Tibial nerve (tissue), 4 donors: ENCODE measurements around the gene SPRYD3.

Experiments used
- CTCF ChIP-seq, 5 experiments: fragments of 200-600 bp in 3 of 5; fragments of 450-650 bp in 2 of 5; sonication (generic) in 3 of 5; IDR thresholded peaks; one replicate each; pipeline ENCODE4 v1.5.1; 2016 to 2019; ENCODE audit warnings: antibody characterized with exemption in 5 of 5, mild to moderate bottlenecking in 3 of 5, moderate library complexity in 2 of 5
- EP300 ChIP-seq, 2 donors: sonication (generic); formaldehyde crosslinking; IDR thresholded peaks; one replicate each; pipeline ENCODE4 v1.6.1; 2017; ENCODE audit warnings: antibody characterized with exemption in 2 of 2, mild to moderate bottlenecking in 1 of 2
- POLR2A ChIP-seq, 2 donors: fragments of 450-650 bp; IDR thresholded peaks; one replicate each; pipeline ENCODE4 v1.6.1; 2017; ENCODE audit warnings: antibody characterized with exemption in 2 of 2, mild to moderate bottlenecking in 2 of 2, moderate library complexity in 2 of 2

DNA sequence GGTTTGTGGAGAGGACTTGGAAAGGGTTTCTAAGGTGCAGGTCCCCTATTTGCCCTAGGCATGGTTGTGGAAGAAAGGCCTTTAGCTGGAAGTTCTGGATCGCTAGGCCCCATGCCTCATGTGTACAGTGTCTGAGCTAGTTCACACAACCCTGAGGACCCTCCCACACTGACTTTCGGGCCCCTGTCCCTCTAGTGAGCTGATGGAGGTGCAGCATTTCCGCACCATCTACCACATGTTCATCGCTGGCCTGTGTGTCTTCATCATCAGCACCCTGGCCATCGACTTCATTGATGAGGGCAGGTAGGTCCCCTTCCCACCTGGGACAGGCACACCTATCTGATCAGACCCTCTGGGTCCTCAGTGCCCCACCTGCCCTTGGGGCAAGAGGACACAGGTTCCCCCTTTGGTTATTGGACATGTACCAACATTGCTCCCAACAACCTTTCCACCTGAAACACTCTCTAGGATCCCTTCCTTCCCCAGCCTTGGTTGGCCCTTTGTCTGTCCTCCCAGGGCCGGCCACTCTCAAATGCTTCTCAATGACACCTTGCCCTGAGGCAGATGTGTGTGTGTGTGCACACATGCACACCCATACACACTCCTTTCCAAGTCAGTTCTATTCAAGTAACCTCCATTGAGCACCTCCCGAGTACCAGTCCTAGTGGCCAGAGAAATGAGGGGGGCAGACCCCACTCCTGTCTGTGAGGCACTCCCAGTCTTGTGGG is 26.7 kb upstream of the SPRYD3 start:
- TF ChIP-seq CTCF (IDR thresholded peaks at IDR 0.05) (no peak), EP300 (IDR thresholded peaks at IDR 0.05) (no peak), POLR2A (IDR thresholded peaks at IDR 0.05) (no peak)
